PC-3 (cell line): ENCODE measurements around the gene PRC1. TPM values are rescaled to one million over a fixed set of nuclear protein-coding genes. Genes with fewer than 3 reads are reported as not detected.

Experiments
- ATAC-seq: fragments of 200-7000 bp; cut with Tn5 transposase; 2 replicates; pipeline ENCODE4 v1.9.1; 2020; ENCODE audit warnings: mild to moderate bottlenecking, moderate library complexity
- BruUV-seq: library from RNA; stranded (reverse); fragments of 400-500 nt; replicated peaks from 2 replicates; lab custom pipeline; 2021; lab: Mats Ljungman, UMichigan
- CTCF ChIA-PET: fragments of 300-600 bp; sonication (Branson Sonifier 250); formaldehyde crosslinking; loops from one replicate; lab custom pipeline; 2022; ENCODE audit warnings: antibody characterized with exemption; lab: Charles Lee
- POLR2A ChIA-PET: fragments of 300-600 bp; sonication (Branson Sonifier 250); formaldehyde crosslinking; loops from one replicate; lab custom pipeline; 2022; ENCODE audit warnings: antibody characterized with exemption; ENCODE audit not compliant: unreplicated experiment; lab: Charles Lee
- DNase-seq: peaks from one replicate; pipeline ENCODE4 v3.0.0-alpha.2; 2015
- H2AFZ ChIP-seq: fragments of 300-600 bp; sonication (generic); 2 replicates; pipeline ENCODE4 v1.6.0; 2016; ENCODE audit warnings: antibody characterized with exemption, low read length
- H3F3A ChIP-seq: fragments of 300-600 bp; sonication (generic); one replicate; pipeline ENCODE4 v1.6.0; 2017; ENCODE audit warnings: antibody characterized with exemption, low read length, control low read depth, mild to moderate bottlenecking; ENCODE audit not compliant: unreplicated experiment
- H3K27ac ChIP-seq: fragments of 300-600 bp; sonication (generic); 2 replicates; pipeline ENCODE4 v1.5.1; 2016; ENCODE audit warnings: mild to moderate bottlenecking, low read length
- H3K27me3 ChIP-seq: fragments of 300-600 bp; sonication (generic); 2 replicates; pipeline ENCODE4 v1.6.1; 2016; ENCODE audit warnings: low read length, mixed read lengths
- H3K36me3 ChIP-seq: fragments of 300-600 bp; sonication (generic); 2 replicates; pipeline ENCODE4 v1.6.1; 2016; ENCODE audit warnings: low read depth, mixed run types, low read length, mixed read lengths
- H3K4me1 ChIP-seq: fragments of 300-600 bp; sonication (generic); 2 replicates; pipeline ENCODE4 v1.5.1; 2016; ENCODE audit warnings: low read length; ENCODE audit not compliant: insufficient read depth
- H3K4me2 ChIP-seq: fragments of 300-600 bp; sonication (generic); 2 replicates; pipeline ENCODE4 v1.6.0; 2016; ENCODE audit warnings: low read length
- H3K4me3 ChIP-seq: fragments of 300-600 bp; sonication (generic); 2 replicates; pipeline ENCODE4 v1.5.1; 2016; ENCODE audit warnings: mild to moderate bottlenecking, low read length, mixed read lengths
- H3K79me2 ChIP-seq: fragments of 300-600 bp; sonication (generic); 2 replicates; pipeline ENCODE4 v1.6.1; 2017; ENCODE audit warnings: low read length, mixed read lengths
- H3K9ac ChIP-seq: fragments of 300-600 bp; sonication (generic); 2 replicates; pipeline ENCODE4 v1.6.0; 2016; ENCODE audit warnings: mild to moderate bottlenecking, low read length
- H3K9me2 ChIP-seq: fragments of 300-600 bp; sonication (generic); replicated peaks from 2 replicates; pipeline ENCODE4 v1.6.1; 2016; ENCODE audit warnings: mixed run types, low read length, mixed read lengths
- H3K9me3 ChIP-seq: fragments of 300-600 bp; sonication (generic); 2 replicates; pipeline ENCODE4 v1.6.1; 2016; ENCODE audit warnings: low read length, mixed read lengths
- H4K20me1 ChIP-seq: fragments of 300-600 bp; sonication (generic); 2 replicates; pipeline ENCODE4 v1.6.1; 2016; ENCODE audit warnings: low read length, mixed read lengths
- EZH2 ChIP-seq: fragments of 300-600 bp; sonication (generic); IDR thresholded peaks from one replicate; pipeline ENCODE4 v1.6.1; 2017; ENCODE audit warnings: antibody characterized with exemption, mild to moderate bottlenecking, low read length; ENCODE audit not compliant: unreplicated experiment
- EZH2phosphoT487 ChIP-seq: fragments of 300-600 bp; sonication (generic); IDR thresholded peaks from 2 replicates; pipeline ENCODE4 v1.6.1; 2018; ENCODE audit warnings: mild to moderate bottlenecking, antibody characterized with exemption, low read length, borderline replicate concordance
- intact Hi-C: fragments of 100-400 bp; cut with micrococcal nuclease; formaldehyde crosslinking; loops from 2 replicates; pipeline ENCODE4 v1.9.0; 2023
- total RNA-seq: library from RNA; depleted of rRNA; stranded (reverse); fragments of >200 nt; gene quantifications from 2 replicates; pipeline ENCODE4 v1.2.3, GENCODE V29; 2014
- TF ChIP-seq, protein P1 (sequence below): fragments of 300-600 bp; sonication (generic); conservative IDR thresholded peaks from 2 replicates; pipeline ENCODE4 v1.5.1; 2017; ENCODE audit warnings: antibody characterized with exemption, low read depth, mild to moderate bottlenecking, low read length

The PRC1 gene
- total RNA-seq, 1 experiment from 2014 or later: 236 TPM

DNA sequence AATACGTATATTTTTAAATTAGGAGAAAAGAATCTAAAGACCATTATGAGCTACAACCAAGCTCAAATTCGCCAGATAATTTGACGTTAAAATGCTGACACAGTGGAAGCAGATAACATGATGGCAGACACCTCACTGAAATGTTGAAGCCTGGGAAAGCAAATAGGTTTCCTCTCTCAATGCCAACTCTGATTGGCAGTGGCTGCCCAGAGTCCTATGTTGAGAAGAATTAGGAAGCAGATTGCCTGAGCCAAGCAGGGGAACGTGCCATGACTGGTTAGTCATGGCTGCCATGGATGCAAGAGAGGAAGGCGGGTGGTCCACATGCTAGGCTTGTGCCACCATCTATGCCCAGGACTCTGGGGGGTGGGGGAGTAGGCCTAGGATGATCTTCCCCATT lies 56.1 kb downstream of the PRC1 start:
- Histone ChIP-seq H3K27ac (no peak overlapping the region), H3K4me3 (no peak overlapping the region), H3F3A (no peaks in the 10 kb centered on the region), H3K9ac (no peak overlapping the region), H3K4me1 (peaks cover 14% of the 10 kb centered on the region), H3K9me2 (no peaks in the 10 kb centered on the region), H4K20me1 (no peaks in the 10 kb centered on the region), H3K9me3 (no peaks in the 10 kb centered on the region), H3K79me2 (peaks cover 18% of the 10 kb centered on the region), H2AFZ (no peak overlapping the region), H3K36me3 (peaks cover 17% of the 10 kb centered on the region; the same call in 1 of the 2 replicates), H3K27me3 (no peaks in the 10 kb centered on the region), H3K4me2 (no peak overlapping the region)
- intact Hi-C loops: loop anchor here (10.0 kb wide), 1 partner anchor 97 kb away; no protein-coding TSS in a partner anchor
- BruUV-seq: no TSS peak
- POLR2A ChIA-PET: no interaction called here
- ATAC-seq (no peak), DNase-seq (no peak)
- CTCF ChIA-PET: no interaction called here
- TF ChIP-seq EZH2: no peak
- TF ChIP-seq, protein P1, sequence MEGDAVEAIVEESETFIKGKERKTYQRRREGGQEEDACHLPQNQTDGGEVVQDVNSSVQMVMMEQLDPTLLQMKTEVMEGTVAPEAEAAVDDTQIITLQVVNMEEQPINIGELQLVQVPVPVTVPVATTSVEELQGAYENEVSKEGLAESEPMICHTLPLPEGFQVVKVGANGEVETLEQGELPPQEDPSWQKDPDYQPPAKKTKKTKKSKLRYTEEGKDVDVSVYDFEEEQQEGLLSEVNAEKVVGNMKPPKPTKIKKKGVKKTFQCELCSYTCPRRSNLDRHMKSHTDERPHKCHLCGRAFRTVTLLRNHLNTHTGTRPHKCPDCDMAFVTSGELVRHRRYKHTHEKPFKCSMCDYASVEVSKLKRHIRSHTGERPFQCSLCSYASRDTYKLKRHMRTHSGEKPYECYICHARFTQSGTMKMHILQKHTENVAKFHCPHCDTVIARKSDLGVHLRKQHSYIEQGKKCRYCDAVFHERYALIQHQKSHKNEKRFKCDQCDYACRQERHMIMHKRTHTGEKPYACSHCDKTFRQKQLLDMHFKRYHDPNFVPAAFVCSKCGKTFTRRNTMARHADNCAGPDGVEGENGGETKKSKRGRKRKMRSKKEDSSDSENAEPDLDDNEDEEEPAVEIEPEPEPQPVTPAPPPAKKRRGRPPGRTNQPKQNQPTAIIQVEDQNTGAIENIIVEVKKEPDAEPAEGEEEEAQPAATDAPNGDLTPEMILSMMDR: no peak

DNA sequence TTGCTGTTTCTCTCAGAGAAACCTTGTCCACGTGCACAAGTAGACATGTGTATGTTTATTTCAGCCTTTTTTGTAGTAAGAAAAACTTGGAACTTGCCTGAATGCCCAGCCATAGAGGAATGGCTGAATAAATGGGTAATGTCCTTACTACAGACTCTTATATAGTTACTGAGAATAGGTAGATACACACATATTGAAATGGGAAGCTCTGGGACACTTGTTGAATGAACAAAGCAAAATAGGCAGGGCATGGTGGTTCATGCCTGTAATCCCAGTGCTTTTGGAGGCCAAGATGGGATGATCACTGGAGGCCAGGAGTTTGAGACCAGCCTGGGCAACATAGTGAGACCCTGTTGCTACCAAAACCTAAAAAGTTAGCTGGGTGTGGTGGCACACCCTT lies 57.5 kb downstream of the PRC1 start:
- H3K27ac ChIP-seq: no peak overlapping the region
- CTCF ChIA-PET: no interaction called here
- H4K20me1 ChIP-seq: no peaks in the 10 kb centered on the region
- ATAC-seq (no peak), DNase-seq (no peak)
- no peak overlapping the region for H3K9ac ChIP-seq
- no peaks in the 10 kb centered on the region for H3F3A ChIP-seq
- H3K9me3 ChIP-seq: no peaks in the 10 kb centered on the region
- H3K4me3 ChIP-seq: peak overlapping the region; percentile 87
- POLR2A ChIA-PET: no interaction called here
- no peaks in the 10 kb centered on the region for H3K9me2 ChIP-seq
- intact Hi-C loops: loop anchor here (10.0 kb wide), 1 partner anchor 98 kb away; no protein-coding TSS in a partner anchor
- TF ChIP-seq, protein P1: no peak
- TF ChIP-seq EZH2 (no peak), EZH2phosphoT487 (no peak)
- H3K27me3 ChIP-seq: no peaks in the 10 kb centered on the region
- H3K4me1 ChIP-seq: peaks cover 20% of the 10 kb centered on the region
- H3K4me2 ChIP-seq: peak overlapping the region; percentile 95
- no TSS peak for BruUV-seq
- H3K79me2 ChIP-seq: peaks cover 18% of the 10 kb centered on the region
- no peak overlapping the region for H2AFZ ChIP-seq
- peaks cover 12% of the 10 kb centered on the region; the same call in 1 of the 2 replicates for H3K36me3 ChIP-seq
